OCI-LY7 (cell line): ENCODE data around the gene CAND2.

Experiments used
- EZH2phosphoT487 ChIP-seq: fragments of 200-600 bp; sonication (generic); IDR thresholded peaks from 2 replicates; pipeline ENCODE4 v1.6.1; 2018; ENCODE audit warnings: low read depth, borderline replicate concordance, mild to moderate bottlenecking, mixed run types, antibody characterized with exemption, low read length, moderate library complexity, mixed read lengths
- TF ChIP-seq, protein P1 (sequence below): fragments of 200-600 bp; sonication (generic); conservative IDR thresholded peaks from 2 replicates; pipeline ENCODE4 v1.5.1; 2014; ENCODE audit warnings: mild to moderate bottlenecking, antibody characterized with exemption, low read length, moderate library complexity, mixed read lengths

DNA sequence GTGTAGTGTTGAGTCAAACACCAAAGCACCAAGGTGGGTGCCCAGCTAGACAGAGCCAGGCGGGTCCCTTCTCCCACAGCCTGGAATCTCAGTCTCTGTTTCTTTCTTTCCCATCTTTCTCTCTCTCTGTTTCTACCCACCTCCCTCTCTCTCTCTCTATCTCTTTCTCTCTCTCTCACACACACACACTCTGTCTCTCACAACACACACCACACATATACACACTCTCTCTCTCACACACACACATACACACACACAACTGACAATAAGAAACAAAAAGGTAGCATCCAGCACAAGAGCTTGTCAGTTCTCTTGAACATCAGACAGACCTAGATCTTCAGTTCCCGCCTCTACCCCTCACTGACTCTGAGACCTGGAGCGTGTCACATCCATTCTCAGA lies 39.8 kb upstream of the CAND2 start:
- TF ChIP-seq, protein P1, sequence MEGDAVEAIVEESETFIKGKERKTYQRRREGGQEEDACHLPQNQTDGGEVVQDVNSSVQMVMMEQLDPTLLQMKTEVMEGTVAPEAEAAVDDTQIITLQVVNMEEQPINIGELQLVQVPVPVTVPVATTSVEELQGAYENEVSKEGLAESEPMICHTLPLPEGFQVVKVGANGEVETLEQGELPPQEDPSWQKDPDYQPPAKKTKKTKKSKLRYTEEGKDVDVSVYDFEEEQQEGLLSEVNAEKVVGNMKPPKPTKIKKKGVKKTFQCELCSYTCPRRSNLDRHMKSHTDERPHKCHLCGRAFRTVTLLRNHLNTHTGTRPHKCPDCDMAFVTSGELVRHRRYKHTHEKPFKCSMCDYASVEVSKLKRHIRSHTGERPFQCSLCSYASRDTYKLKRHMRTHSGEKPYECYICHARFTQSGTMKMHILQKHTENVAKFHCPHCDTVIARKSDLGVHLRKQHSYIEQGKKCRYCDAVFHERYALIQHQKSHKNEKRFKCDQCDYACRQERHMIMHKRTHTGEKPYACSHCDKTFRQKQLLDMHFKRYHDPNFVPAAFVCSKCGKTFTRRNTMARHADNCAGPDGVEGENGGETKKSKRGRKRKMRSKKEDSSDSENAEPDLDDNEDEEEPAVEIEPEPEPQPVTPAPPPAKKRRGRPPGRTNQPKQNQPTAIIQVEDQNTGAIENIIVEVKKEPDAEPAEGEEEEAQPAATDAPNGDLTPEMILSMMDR = no peak
- TF ChIP-seq EZH2phosphoT487 = no peak
